ENCODE data around the gene NT5M. TPM values are rescaled to one million over a fixed set of nuclear protein-coding genes. Genes with fewer than 3 reads are reported as not detected.

The NT5M gene
- total RNA-seq, 2 donors from 2014 or later = 0.92 TPM; not detected in 1

- no peak for ATAC-seq (ENCODE audit: insufficient number of reproducible peaks, low FRiP score, low read depth)
- H3K4me1 ChIP-seq (ENCODE audit: control insufficient read depth in 1 of 2, low read depth in 2 of 2) = peaks cover 11 to 35% of the 10 kb centered on the region in 2 donors
- H3K27ac ChIP-seq = no peak overlapping the region
These were observed 23.9 kb upstream of the NT5M start for GRCh38 chr17:17279316-17279715.

GRCh38 chr17:17280613-17281549 lies 22.3 kb upstream of the NT5M start, which contains the start of gene COPS3:
Gene COPS3, minus strand, starts transcription at chr17:17281246. Its CDS starts 60 bp downstream, at chr17:17281186.
- Histone ChIP-seq H3K4me1 (ENCODE audit: control insufficient read depth in 1 of 2, low read depth in 2 of 2) (peaks cover 11 to 35% of the 10 kb centered on the region in 2 donors), H3K4me3 (peak within 1 kb of the TSS; percentile 93), H3K27me3 (replicated peaks; ENCODE audit: insufficient read depth) (no peaks in the 10 kb centered on the region), H3K36me3 (no peaks in the 10 kb centered on the region), H3K27ac (peak within 1 kb of the TSS; percentile 96 to 98), H3K9me3 (no peaks in the 10 kb centered on the region)
- TF ChIP-seq CTCF (IDR thresholded peaks at IDR 0.05) = no peak
- ATAC-seq (ENCODE audit: insufficient number of reproducible peaks, low FRiP score, low read depth) (peak; percentile 91), DNase-seq (ENCODE audit: low spot score) (peak; percentile 95)

More at GRCh38 chr17:17279316-17279715, 23.9 kb upstream of the NT5M start:
- Histone ChIP-seq H3K36me3 (peaks cover 4% of the 10 kb centered on the region), H3K27me3 (replicated peaks; ENCODE audit: insufficient read depth) (no peaks in the 10 kb centered on the region), H3K4me3 (no peak overlapping the region), H3K9me3 (no peaks in the 10 kb centered on the region)
- DNase-seq (ENCODE audit: low spot score) = no peak
- TF ChIP-seq CTCF (IDR thresholded peaks at IDR 0.05) = no peak

GRCh38 chr17:17285951-17286350 lies 17.2 kb upstream of the NT5M start:
- ATAC-seq (ENCODE audit: insufficient number of reproducible peaks, low FRiP score, low read depth) = no peak

GRCh38 chr17:17289086-17289485 lies 14.1 kb upstream of the NT5M start:
- ATAC-seq (ENCODE audit: insufficient number of reproducible peaks, low FRiP score, low read depth) = no peak

More at GRCh38 chr17:17285951-17286350, 17.2 kb upstream of the NT5M start:
- no peak for TF ChIP-seq CTCF (IDR thresholded peaks at IDR 0.05)
- no peak overlapping the region for H3K27ac ChIP-seq
- no peaks in the 10 kb centered on the region for H3K9me3 ChIP-seq
- H3K36me3 ChIP-seq = no peaks in the 10 kb centered on the region
- no peak overlapping the region for H3K4me3 ChIP-seq
- no peaks in the 10 kb centered on the region for H3K27me3 ChIP-seq (replicated peaks; ENCODE audit: insufficient read depth)
- H3K4me1 ChIP-seq (ENCODE audit: control insufficient read depth in 1 of 2, low read depth in 2 of 2) = peaks cover 0 to 5% of the 10 kb centered on the region in 2 donors
- DNase-seq (ENCODE audit: low spot score) = no peak

More at GRCh38 chr17:17289086-17289485, 14.1 kb upstream of the NT5M start:
- H3K9me3 ChIP-seq = no peaks in the 10 kb centered on the region
- H3K4me3 ChIP-seq = no peak overlapping the region
- no peak for DNase-seq (ENCODE audit: low spot score)
- no peaks in the 10 kb centered on the region for H3K4me1 ChIP-seq (ENCODE audit: control insufficient read depth in 1 of 2, low read depth in 2 of 2)
- H3K27ac ChIP-seq = no peak overlapping the region
- no peak for TF ChIP-seq CTCF (IDR thresholded peaks at IDR 0.05)
- H3K27me3 ChIP-seq (replicated peaks; ENCODE audit: insufficient read depth) = no peaks in the 10 kb centered on the region
- H3K36me3 ChIP-seq = no peaks in the 10 kb centered on the region

Data from thoracic aorta (tissue), 2 donors.